ENCODE measurements around the gene PCBD1.

GRCh38 chr10:70853457-70853856, 34.9 kb downstream of the PCBD1 start:
- TF ChIP-seq POLR2A (IDR thresholded peaks at IDR 0.05) (no peak), CTCF (IDR thresholded peaks at IDR 0.05) (no peak), POLR2AphosphoS5 (IDR thresholded peaks at IDR 0.05) (no peak)
